GM11168 (cell line): ENCODE results near the gene RAVER2.

Source experiments
- in situ Hi-C: fragments of 300-500 bp; cut with MboI; formaldehyde crosslinking; loops from one replicate; pipeline ENCODE4 v1.12.0; 2022; ENCODE audit warnings: low sequenced_read_pairs; ENCODE audit not compliant: unreplicated experiment

The RAVER2 gene

DNA sequence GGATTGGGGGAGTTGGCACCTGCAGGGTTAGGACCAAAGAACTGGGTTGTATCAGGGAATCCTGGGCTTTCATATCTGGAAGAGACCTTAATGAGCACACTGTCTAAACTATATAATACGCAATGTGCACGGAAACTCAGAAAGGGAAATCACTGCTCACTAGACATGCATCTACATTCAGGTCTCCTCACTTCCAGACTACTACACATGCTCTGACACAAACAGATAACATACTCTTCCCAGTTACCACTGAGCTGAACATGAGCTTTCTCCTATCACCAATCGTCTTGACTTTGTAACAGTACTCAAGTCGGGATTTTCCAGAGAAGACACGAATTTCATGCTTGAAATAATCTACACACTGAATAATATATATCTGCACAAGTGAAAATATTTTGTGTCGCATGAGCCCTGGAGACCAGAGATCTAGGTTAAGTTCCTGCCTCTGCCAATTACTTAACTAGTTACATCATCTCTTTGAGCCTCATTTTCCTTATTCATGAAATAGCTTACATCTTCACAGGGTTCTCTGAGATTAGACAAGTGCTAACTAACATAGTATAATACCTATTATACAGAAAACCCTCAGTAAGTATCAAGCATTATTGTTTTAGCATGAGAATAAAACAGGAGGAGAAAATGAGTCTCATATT is 120.4 kb downstream of the RAVER2 start:
- in situ Hi-C loops = loop anchor here (5.0 kb wide), 1 partner anchor 87 kb away; no protein-coding TSS in a partner anchor

GRCh38 chr1:64866689-64867088 is 121.8 kb downstream of the RAVER2 start:
- in situ Hi-C loops = loop anchor here (5.0 kb wide), 1 partner anchor 86 kb away; no protein-coding TSS in a partner anchor

DNA sequence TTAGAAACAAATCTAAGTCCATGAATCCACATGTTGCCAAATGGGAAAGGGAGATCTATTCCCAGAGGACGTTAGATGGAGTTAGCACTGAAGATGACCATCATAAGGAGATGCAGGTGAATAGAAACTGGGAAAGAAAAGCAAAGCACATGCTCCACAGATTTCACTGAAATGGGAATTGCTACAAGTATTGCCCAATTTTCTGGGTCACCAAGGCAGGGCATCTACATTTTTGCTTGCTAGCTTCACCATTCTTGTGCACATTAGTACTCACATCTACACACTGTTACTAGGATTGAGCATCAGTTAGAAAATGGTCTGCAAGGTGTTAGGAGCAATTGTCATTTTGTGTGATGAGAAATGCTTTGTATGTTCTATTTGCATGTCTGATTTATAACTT is 122.4 kb downstream of the RAVER2 start:
- in situ Hi-C loops = loop anchor here (5.0 kb wide), 1 partner anchor 85 kb away; no protein-coding TSS in a partner anchor

DNA sequence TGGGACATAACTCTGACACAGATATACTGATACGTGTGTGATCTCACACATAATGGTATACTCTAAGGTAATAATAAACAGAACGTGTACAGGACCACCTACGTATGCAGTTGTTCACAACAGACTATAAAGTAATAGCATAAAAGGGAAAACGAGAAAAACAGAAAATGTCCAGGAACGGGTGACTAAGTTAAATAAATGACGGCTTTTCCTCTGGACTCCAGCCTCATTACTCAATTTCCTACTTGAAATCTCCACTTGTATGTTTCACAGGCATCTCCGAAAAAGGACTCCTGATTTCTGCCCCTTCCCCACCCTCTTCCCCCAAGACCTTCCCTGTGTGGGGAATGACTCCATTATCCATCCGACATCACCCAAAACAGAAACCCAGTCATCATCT is 126.4 kb downstream of the RAVER2 start:
- in situ Hi-C loops = no loop called here

GRCh38 chr1:64872067-64872466 is 127.2 kb downstream of the RAVER2 start:
- in situ Hi-C loops = no loop called here

DNA sequence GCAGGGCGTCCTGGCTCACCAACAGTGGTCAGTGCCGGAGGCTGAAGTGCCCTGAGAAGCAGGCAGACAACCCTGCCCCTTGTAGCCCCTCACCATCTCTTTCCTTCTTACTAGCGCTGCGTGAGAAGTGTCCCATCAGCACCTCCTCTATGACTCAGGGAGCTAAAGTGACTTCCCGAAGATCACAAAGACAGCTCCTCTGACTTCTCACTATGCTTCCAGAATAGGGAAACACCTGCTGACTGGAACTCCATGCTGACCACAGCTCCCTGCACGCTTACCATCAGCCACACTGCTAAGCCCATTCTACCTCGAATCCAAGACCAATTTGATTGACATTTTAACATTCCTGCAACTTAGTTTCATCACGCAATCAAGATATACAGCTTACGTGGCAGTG is 128.7 kb downstream of the RAVER2 start:
- in situ Hi-C loops = no loop called here

DNA sequence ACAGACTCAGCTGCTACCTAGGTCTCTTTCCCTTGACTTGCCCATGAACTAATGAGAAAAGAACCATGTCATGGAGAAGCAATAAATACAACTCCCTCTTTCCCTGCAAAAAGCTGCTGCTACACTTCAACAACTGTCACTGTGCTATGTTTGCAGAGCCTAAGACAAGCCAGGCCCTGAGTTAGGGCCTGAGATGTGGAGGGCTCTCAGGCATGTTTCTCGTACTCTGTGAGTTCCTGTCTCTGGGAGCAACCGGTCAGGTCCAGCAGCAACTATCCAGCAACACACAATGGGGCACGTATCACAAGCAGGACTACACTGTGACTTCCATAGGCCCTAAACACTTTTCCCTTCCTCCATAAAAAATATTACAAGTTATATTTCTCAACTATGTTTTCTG is 129.8 kb downstream of the RAVER2 start:
- in situ Hi-C loops = no loop called here

DNA sequence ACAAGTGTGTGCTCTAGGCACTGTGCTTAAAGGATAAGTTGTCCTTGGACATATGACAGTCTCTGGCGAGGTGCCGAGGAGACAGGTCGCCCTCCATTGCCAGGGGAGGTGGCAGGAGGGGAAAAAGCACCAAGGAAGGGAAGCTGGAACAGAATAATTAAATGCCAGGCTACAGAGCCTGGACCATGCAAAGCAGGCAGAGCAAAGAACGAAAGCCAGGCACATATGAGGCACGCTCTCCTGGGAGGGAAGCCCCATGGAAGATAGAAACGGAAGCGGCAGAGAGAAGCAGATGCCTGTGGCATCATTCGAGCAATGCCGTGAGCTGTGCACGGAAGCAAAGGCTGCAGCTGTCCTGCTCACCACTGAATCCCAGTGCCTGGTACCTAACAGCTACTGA is 130.2 kb downstream of the RAVER2 start:
- in situ Hi-C loops = no loop called here

- in situ Hi-C loops = no loop called here
Observed at GRCh38 chr1:64875606-64876005, 130.7 kb downstream of the RAVER2 start.

DNA sequence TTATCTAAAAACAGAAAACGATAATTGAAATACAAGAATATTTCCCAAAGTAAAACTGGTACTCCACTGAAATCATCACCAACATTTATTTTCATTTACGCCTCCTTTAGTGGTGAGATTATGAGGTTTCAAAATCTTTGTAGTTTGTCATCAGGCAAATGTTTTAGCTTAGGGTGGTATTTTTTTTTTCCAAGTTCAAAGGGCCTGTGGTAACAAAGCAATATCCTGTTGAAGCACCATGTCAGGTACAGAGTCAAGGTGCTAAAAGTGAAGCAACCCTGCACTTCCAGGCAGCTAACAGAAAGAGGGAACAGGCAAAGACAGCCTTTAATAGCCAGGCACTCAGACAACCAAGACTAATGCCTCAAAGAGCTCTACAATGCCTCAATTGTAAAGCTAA is 132.3 kb downstream of the RAVER2 start:
- in situ Hi-C loops = no loop called here

- in situ Hi-C loops = no loop called here
Observed at GRCh38 chr1:64877598-64877997, 132.7 kb downstream of the RAVER2 start.

DNA sequence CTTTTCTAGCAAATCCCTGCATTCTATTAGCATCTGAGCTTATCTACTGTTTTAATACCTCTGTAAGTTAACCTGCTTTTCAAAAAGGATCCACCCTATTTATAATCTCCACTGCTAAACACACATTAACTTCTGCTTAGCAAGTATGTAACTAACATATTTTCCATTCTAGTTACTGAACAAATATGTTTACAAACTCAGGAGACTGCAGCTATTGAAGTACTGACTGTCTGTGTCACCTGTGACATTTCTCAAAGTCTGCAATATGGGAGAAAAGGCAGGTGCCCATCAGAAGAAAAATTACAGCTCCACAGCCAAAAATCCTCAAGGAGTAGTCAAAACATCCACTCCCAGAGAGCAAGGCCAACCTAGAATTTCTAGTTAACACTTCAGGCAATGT is 133.2 kb downstream of the RAVER2 start:
- in situ Hi-C loops = no loop called here

- in situ Hi-C loops = no loop called here
Observed at GRCh38 chr1:64878931-64879611, 134.2 kb downstream of the RAVER2 start.

GRCh38 chr1:64880449-64880848 is 135.6 kb downstream of the RAVER2 start:
- in situ Hi-C loops = no loop called here

DNA sequence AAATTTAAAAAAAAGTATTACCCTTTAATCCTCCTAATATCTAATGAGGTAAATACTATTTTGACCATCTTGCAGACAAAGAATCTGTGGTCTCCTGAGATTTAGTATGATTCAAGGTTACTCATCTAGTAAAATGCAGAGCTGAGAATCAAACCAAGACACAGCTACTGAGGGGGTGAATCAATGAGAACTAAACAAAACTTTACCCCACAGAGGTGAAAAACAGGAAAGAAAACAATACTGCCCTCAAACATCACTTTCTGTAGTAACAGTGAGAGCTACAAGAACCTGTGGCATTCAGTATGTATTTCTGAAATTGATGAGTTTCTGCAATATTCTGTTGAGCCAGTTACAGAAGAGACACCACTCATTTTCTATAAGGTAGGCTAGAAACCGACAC is 136.4 kb downstream of the RAVER2 start:
- in situ Hi-C loops = no loop called here
